GM10266 (cell line): ENCODE data around the gene APRT.

ENCODE experiments used
- DNase-seq: peaks from one replicate; pipeline ENCODE4 v3.0.0; 2012; ENCODE audit errors: extremely low spot score
- CTCF ChIP-seq: IDR thresholded peaks from 2 replicates; pipeline ENCODE4 v1.5.1; 2012; ENCODE audit warnings: mild to moderate bottlenecking, low read depth; ENCODE audit not compliant: control insufficient read depth, insufficient read depth; ENCODE audit errors: missing control alignments

APRT gene

DNA sequence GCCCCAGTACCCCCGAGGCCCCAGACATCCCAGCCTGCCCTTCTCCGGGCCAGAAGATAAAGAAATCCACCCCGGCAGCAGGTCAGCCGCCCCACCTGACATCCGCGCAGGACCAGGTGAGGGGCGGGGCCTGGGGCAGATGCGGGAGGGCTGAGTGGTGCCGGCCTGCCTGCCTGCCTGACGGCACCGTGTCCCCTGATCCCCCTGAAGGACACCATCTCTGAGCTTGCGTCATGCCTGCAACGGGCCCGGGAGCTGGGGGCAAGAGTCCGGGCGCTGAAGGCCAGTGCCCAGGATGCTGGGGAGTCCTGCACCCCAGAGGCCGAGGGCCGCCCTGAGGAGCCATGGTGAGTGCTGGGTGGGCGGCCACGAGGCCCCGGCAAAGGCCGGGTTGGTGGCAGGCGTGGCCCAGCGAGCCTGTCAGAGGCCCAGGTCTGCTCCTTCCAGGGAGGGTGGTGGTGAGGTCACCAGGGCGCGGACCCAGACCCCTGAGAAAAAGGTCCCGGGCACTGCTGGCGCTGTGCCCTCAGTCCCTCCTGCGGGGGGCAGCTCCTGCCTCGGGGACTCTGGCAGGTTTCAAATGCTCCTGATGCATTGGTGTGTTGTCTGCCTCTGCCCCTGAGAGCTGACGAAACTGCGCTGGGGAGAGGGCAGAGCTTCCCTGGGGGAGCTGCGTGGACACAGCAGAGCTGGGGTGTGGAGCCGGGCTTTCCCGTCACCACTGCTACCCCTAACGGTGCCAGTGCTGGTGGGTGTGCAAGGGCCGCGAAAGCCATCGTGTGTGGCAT lies 7.0 kb downstream of the APRT start:
- DNase-seq = no peak
- no peak for TF ChIP-seq CTCF

DNA sequence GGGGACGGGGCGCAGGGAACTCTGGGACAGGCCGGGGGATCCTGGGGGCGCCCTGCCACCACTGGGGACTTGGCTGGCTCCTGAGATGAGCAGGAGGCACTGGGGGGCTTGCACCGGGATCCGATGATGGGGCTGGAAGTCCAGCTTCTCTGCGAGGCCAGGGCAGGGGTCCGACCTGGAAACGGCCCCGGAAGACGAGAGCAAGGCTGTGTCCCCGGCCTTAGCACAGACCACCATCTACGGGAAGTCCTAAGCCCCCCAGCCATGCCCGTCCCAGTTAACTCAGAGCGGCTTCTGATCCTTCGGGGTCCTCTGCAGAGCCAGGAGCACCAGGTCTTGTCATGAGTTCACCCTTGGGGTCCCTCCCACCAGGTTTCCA lies 7.6 kb downstream of the APRT start:
- TF ChIP-seq CTCF = no peak
- no peak for DNase-seq

GRCh38 chr16:88803264-88803987 lies 8.3 kb downstream of the APRT start, which contains the start of gene CDT1:
TSS of gene CDT1 (plus strand) at chr16:88803789. CDS start at chr16:88803832, 43 bp downstream.
- DNase-seq = peak; percentile 100
- TF ChIP-seq CTCF = no peak

GRCh38 chr16:88800277-88800592 lies 11.5 kb downstream of the APRT start:
- no peak for TF ChIP-seq CTCF
- DNase-seq = no peak

DNA sequence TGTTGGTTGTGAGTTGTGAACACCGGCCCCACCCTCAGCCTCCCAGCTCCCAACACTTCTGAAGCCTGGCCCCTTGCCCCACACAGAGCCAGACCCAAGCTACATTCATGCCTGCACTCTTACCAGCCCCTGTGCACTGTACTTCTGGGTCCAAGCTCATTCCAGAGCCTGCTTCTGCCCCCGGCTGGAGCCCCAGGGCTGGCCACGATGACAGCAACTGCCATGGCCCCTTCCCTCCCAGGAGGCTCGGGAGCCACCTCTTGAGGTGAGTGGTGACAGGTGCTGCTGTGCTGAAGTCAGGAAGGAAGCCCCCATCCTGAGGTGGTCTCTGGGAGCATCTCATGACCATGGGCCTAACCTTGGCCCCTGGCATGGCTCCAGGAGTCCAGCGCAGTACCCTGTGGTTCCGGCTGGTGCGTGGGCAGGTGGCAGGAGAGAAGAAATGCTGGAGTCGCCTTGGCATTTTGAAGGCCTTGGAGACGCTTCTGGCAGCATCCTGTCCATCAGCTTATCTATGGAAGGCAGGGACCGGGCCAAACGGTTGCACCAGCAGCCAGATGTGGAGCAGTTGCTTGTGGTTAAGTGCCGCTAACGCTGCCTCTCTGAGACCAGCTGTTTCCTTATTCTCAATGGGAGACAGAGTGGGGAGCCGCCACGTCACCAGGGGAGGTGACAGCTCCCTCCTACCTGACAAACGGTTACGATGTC lies 12.0 kb downstream of the APRT start:
- no peak for TF ChIP-seq CTCF
- DNase-seq = no peak

- no peak for TF ChIP-seq CTCF
- no peak for DNase-seq
Measured at GRCh38 chr16:88798772-88799455, 12.8 kb downstream of the APRT start.
